WTC11 (cell line): ENCODE measurements around the gene PTAR1. TPM values are rescaled to one million over a fixed set of nuclear protein-coding genes. Genes with fewer than 3 reads are reported as not detected.

Source experiments
- ATAC-seq: fragments of 200-7000 bp; cut with Tn5 transposase; 2 replicates; pipeline ENCODE4 v1.10.0; 2021; ENCODE audit warnings: mild to moderate bottlenecking, moderate library complexity
- CTCF ChIA-PET: fragments of 300-600 bp; sonication (Branson Sonifier 250); formaldehyde crosslinking; loops from one replicate; lab custom pipeline; 2021; ENCODE audit warnings: antibody characterized with exemption; lab: Charles Lee
- POLR2A ChIA-PET: fragments of 350-600 bp; sonication (Branson Sonifier 250); formaldehyde crosslinking; loops from one replicate; lab custom pipeline; 2021; ENCODE audit warnings: antibody characterized with exemption; lab: Charles Lee
- DNase-seq: peaks from one replicate; pipeline ENCODE4 v3.0.0; 2021; ENCODE audit warnings: low spot score
- H3K27ac Mint-ChIP-seq: 2 replicates; pipeline ENCODE4 v1.8.0; 2021; ENCODE audit warnings: mixed read lengths
- H3K27me3 Mint-ChIP-seq: 2 replicates; pipeline ENCODE4 v1.8.0; 2021; ENCODE audit warnings: low read depth, mild to moderate bottlenecking, moderate library complexity, mixed read lengths
- H3K36me3 Mint-ChIP-seq: 2 replicates; pipeline ENCODE4 v1.8.0; 2021; ENCODE audit warnings: mixed read lengths
- H3K4me1 Mint-ChIP-seq: 2 replicates; pipeline ENCODE4 v1.8.0; 2022; ENCODE audit warnings: mixed read lengths
- H3K4me3 Mint-ChIP-seq: 2 replicates; pipeline ENCODE4 v1.8.0; 2021; ENCODE audit warnings: mild to moderate bottlenecking, moderate library complexity, mixed read lengths
- H3K9me3 Mint-ChIP-seq: 2 replicates; pipeline ENCODE4 v1.8.0; 2021; ENCODE audit warnings: mixed read lengths
- CBFB ChIP-seq: sonication (generic); formaldehyde crosslinking; IDR thresholded peaks from 2 replicates; pipeline ENCODE4 v1.8.1; 2022; ENCODE audit warnings: mild to moderate bottlenecking, low read depth, missing genetic modification reagents
- FOXJ3 ChIP-seq: sonication (generic); formaldehyde crosslinking; IDR thresholded peaks from 2 replicates; pipeline ENCODE4 v1.9.0; 2021; ENCODE audit warnings: missing genetic modification reagents, mild to moderate bottlenecking, borderline replicate concordance
- FOXK1 ChIP-seq: sonication (generic); formaldehyde crosslinking; IDR thresholded peaks from 2 replicates; pipeline ENCODE4 v1.8.0; 2022; ENCODE audit warnings: mild to moderate bottlenecking, moderate library complexity, missing genetic modification reagents
- HMGA2 ChIP-seq: fragments of 250-450 bp; sonication (Bioruptor Pico); IDR thresholded peaks from 2 replicates; pipeline ENCODE4 v1.4.0; 2021; ENCODE audit warnings: mild to moderate bottlenecking, moderate library complexity
- NFE2L1 ChIP-seq: sonication (generic); formaldehyde crosslinking; IDR thresholded peaks from 2 replicates; pipeline ENCODE4 v1.8.1; 2023; ENCODE audit warnings: missing genetic modification reagents
- NR2C2 ChIP-seq: sonication (generic); formaldehyde crosslinking; IDR thresholded peaks from 2 replicates; pipeline ENCODE4 v1.8.0; 2022; ENCODE audit warnings: mild to moderate bottlenecking, missing genetic modification reagents
- NR3C1 ChIP-seq: sonication (generic); formaldehyde crosslinking; conservative IDR thresholded peaks from 2 replicates; pipeline ENCODE4 v1.8.1; 2023; ENCODE audit warnings: low read depth, mild to moderate bottlenecking, missing genetic modification reagents
- SMAD3 ChIP-seq: sonication (generic); formaldehyde crosslinking; IDR thresholded peaks from 2 replicates; pipeline ENCODE4 v1.8.0; 2022; ENCODE audit warnings: missing genetic modification reagents, mild to moderate bottlenecking, borderline replicate concordance
- ZNF138 ChIP-seq: sonication (generic); formaldehyde crosslinking; conservative IDR thresholded peaks from 2 replicates; pipeline ENCODE4 v1.8.1; 2022; ENCODE audit warnings: mild to moderate bottlenecking, moderate library complexity, missing genetic modification reagents
- total RNA-seq: library from RNA; stranded (reverse); gene quantifications from 3 replicates; pipeline ENCODE4 v1.2.3, GENCODE V29; 2021
- TF ChIP-seq, protein P1 (sequence below): sonication (generic); formaldehyde crosslinking; conservative IDR thresholded peaks from 2 replicates; pipeline ENCODE4 v1.8.1; 2023; ENCODE audit warnings: mild to moderate bottlenecking, low read depth, missing genetic modification reagents, moderate library complexity
- TF ChIP-seq, protein P2 (sequence below): sonication (generic); formaldehyde crosslinking; IDR thresholded peaks from 2 replicates; pipeline ENCODE4 v1.8.1; 2023; ENCODE audit warnings: mild to moderate bottlenecking, moderate library complexity, missing genetic modification reagents

PTAR1 gene
- total RNA-seq, 1 experiment from 2014 or later = 90.8 TPM

DNA sequence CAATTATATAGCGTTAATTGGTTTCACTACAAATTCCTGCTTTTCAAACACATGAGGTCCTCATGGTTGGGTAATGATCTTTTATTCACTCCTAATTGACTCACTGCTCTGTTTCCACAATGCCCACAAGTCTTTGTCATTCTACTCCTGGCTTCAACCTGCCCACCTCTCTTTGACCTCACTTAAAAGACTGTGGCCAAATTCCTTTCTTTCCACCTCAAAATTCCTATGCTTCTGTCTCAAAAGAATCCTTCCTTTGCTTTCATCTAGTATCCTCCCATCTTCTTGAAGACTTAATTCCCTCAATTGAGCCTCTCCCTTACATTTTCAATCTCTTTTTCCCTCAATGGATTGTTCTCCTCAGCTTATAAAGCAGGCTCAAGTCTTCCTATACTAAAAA is 92.5 kb downstream of the PTAR1 start:
- Mint-ChIP-seq H3K27me3 (peaks cover 23% of the 10 kb centered on the region), H3K27ac (no peak overlapping the region), H3K36me3 (no peaks in the 10 kb centered on the region), H3K9me3 (no peaks in the 10 kb centered on the region), H3K4me1 (peaks cover 6% of the 10 kb centered on the region), H3K4me3 (no peak overlapping the region)
- DNase-seq = no peak
- TF ChIP-seq NR3C1 (CRISPR knock-in tag) (no peak), ZNF138 (CRISPR knock-in tag) (no peak), HMGA2 (CRISPR knock-in tag) (no peak), NR2C2 (CRISPR knock-in tag) (no peak), FOXJ3 (CRISPR knock-in tag) (no peak), CBFB (CRISPR knock-in tag) (no peak), FOXK1 (CRISPR knock-in tag) (no peak)
- TF ChIP-seq, protein P1, sequence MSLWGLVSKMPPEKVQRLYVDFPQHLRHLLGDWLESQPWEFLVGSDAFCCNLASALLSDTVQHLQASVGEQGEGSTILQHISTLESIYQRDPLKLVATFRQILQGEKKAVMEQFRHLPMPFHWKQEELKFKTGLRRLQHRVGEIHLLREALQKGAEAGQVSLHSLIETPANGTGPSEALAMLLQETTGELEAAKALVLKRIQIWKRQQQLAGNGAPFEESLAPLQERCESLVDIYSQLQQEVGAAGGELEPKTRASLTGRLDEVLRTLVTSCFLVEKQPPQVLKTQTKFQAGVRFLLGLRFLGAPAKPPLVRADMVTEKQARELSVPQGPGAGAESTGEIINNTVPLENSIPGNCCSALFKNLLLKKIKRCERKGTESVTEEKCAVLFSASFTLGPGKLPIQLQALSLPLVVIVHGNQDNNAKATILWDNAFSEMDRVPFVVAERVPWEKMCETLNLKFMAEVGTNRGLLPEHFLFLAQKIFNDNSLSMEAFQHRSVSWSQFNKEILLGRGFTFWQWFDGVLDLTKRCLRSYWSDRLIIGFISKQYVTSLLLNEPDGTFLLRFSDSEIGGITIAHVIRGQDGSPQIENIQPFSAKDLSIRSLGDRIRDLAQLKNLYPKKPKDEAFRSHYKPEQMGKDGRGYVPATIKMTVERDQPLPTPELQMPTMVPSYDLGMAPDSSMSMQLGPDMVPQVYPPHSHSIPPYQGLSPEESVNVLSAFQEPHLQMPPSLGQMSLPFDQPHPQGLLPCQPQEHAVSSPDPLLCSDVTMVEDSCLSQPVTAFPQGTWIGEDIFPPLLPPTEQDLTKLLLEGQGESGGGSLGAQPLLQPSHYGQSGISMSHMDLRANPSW = no peak
- TF ChIP-seq, protein P2, sequence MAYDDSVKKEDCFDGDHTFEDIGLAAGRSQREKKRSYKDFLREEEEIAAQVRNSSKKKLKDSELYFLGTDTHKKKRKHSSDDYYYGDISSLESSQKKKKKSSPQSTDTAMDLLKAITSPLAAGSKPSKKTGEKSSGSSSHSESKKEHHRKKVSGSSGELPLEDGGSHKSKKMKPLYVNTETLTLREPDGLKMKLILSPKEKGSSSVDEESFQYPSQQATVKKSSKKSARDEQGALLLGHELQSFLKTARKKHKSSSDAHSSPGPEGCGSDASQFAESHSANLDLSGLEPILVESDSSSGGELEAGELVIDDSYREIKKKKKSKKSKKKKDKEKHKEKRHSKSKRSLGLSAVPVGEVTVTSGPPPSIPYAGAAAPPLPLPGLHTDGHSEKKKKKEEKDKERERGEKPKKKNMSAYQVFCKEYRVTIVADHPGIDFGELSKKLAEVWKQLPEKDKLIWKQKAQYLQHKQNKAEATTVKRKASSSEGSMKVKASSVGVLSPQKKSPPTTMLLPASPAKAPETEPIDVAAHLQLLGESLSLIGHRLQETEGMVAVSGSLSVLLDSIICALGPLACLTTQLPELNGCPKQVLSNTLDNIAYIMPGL (CRISPR knock-in tag) = no peak
- ATAC-seq = peak; percentile 46
- POLR2A ChIA-PET = no interaction called here
- CTCF ChIA-PET = no interaction called here

DNA sequence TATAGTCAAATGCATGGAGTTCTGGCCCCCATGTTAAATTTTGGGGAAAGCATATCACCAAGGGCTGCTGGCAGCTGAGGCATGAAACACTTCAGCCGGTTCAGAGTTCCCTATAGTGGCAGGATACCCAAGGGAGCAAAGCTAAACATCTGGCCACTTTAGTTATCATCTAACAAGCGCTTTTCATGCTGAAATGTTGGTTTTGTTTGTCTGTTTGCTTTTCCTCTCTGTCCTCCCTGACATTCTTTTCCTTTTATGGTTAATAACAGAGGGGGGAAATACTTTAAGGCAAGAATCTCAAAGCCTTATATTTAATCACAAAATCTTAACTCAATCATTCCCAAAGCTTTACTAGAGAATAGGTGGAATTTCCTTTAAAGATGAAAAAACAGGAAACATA is 99.5 kb downstream of the PTAR1 start:
- CTCF ChIA-PET = interaction anchor here (1.5 kb wide), 1 partner anchor 13 kb away, joined by 7 read pairs; no protein-coding TSS in a partner anchor
- TF ChIP-seq NFE2L1 (no peak), SMAD3 (no peak)
- H3K9me3 Mint-ChIP-seq = no peaks in the 10 kb centered on the region

More for the DNA sequence above, 99.5 kb downstream of the PTAR1 start:
- H3K27ac Mint-ChIP-seq = no peak overlapping the region
- ATAC-seq (no peak), DNase-seq (no peak)
- no peak overlapping the region for H3K4me3 Mint-ChIP-seq
- peaks cover 20% of the 10 kb centered on the region for H3K4me1 Mint-ChIP-seq
- no peaks in the 10 kb centered on the region for H3K27me3 Mint-ChIP-seq
- no peaks in the 10 kb centered on the region for H3K36me3 Mint-ChIP-seq
- POLR2A ChIA-PET = no interaction called here

Other genes starting within 250 kb of the PTAR1 start
- gene APBA1, start 87.6 kb downstream of the PTAR1 start, total RNA-seq = 0.34 to 0.94 TPM (median 0.44 TPM) in 3 replicates
- 11.2 to 29.2 TPM (median 11.5 TPM) in 3 replicates for gene CFAP95, start 60.8 kb upstream of the PTAR1 start, total RNA-seq